H1 (cell line): Measurements from ENCODE around the gene NRXN3. TPM values are rescaled to one million over a fixed set of nuclear protein-coding genes. Genes with fewer than 3 reads are reported as not detected.

Experiments used
- CTCF ChIA-PET: fragments of 300-600 bp; sonication (Branson Sonifier 250); formaldehyde crosslinking; loops from one replicate; lab custom pipeline; 2021; ENCODE audit not compliant: partially characterized antibody; lab: Charles Lee
- POLR2A ChIA-PET: fragments of 300-600 bp; sonication (Branson Sonifier 250); formaldehyde crosslinking; loops from one replicate; lab custom pipeline; 2021; ENCODE audit warnings: inconsistent platforms; ENCODE audit not compliant: partially characterized antibody; lab: Charles Lee
- DNase-seq, 2 experiments: peaks; one replicate each; pipeline versions ENCODE4 v3.0.0 to v3.0.0-alpha.2; 2010 to 2022; ENCODE audit warnings: low spot score in 2 of 2, low read depth in 1 of 2, mixed read lengths in 1 of 2
- FAIRE-seq: peaks from 2 replicates; lab custom pipeline; 2011; peaks lifted over from hg19 to GRCh38; lab: Jason Lieb, UNC
- H2AFZ ChIP-seq: 2 replicates; pipeline ENCODE4 v1.8.1; 2012; ENCODE audit warnings: low read length, inconsistent platforms
- H2AK5ac ChIP-seq: 2 replicates; pipeline ENCODE4 v1.6.1; 2013; ENCODE audit warnings: low read depth, low read length
- H2BK120ac ChIP-seq: replicated peaks from 2 replicates; pipeline ENCODE3; 2013; ENCODE audit warnings: low read depth, low read length, inconsistent platforms
- H2BK12ac ChIP-seq: 2 replicates; pipeline ENCODE4 v1.6.1; 2013; ENCODE audit warnings: low read depth, low read length
- H2BK15ac ChIP-seq: 2 replicates; pipeline ENCODE4 v1.6.1; 2013; ENCODE audit warnings: low read length
- H2BK20ac ChIP-seq: 2 replicates; pipeline ENCODE4 v1.6.1; 2013; ENCODE audit warnings: low read length
- H2BK5ac ChIP-seq: 2 replicates; pipeline ENCODE4 v1.6.1; 2013; ENCODE audit warnings: low read depth, low read length
- H3K14ac ChIP-seq: 2 replicates; pipeline ENCODE4 v1.6.1; 2013; ENCODE audit warnings: inconsistent platforms; ENCODE audit not compliant: insufficient read length
- H3K18ac ChIP-seq: 2 replicates; pipeline ENCODE4 v1.6.1; 2013; ENCODE audit warnings: low read length; ENCODE audit errors: extremely low read depth
- H3K23ac ChIP-seq: 2 replicates; pipeline ENCODE4 v1.6.1; 2013; ENCODE audit warnings: inconsistent platforms; ENCODE audit not compliant: insufficient read length
- H3K23me2 ChIP-seq: 2 replicates; pipeline ENCODE4 v1.6.1; 2013; ENCODE audit warnings: low read depth, low read length
- H3K27ac ChIP-seq: 2 replicates; pipeline ENCODE4 v1.6.1; 2011; ENCODE audit warnings: low read depth, low read length, inconsistent platforms
- H3K27me3 ChIP-seq, 4 experiments: replicated peaks in 1 of 4; 1 replicate in 1 of 4; 2 replicates in 3 of 4; pipeline versions ENCODE4 v1.6.1 to v1.8.1; 2011 to 2013; ENCODE audit warnings: low read length in 3 of 4, mild to moderate bottlenecking in 3 of 4, inconsistent platforms in 2 of 4, mixed read lengths in 2 of 4, moderate library complexity in 1 of 4; ENCODE audit not compliant: control insufficient read depth in 3 of 4, insufficient read depth in 3 of 4; ENCODE audit errors: extremely low read depth in 1 of 4
- H3K36me3 ChIP-seq, 4 experiments: 2 replicates each; pipeline versions ENCODE4 v1.6.1 to v1.8.1; 2011 to 2013; ENCODE audit warnings: mild to moderate bottlenecking in 4 of 4, low read length in 3 of 4, moderate library complexity in 2 of 4, control low read depth in 1 of 4, inconsistent platforms in 1 of 4; ENCODE audit not compliant: insufficient read depth in 4 of 4, control insufficient read depth in 2 of 4
- H3K4ac ChIP-seq: replicated peaks from 2 replicates; pipeline ENCODE3; 2013; ENCODE audit warnings: low read length, low read depth, mixed read lengths, inconsistent platforms; ENCODE audit not compliant: insufficient read length
- H3K4me1 ChIP-seq, 4 experiments: replicated peaks in 1 of 4; 1 replicate in 1 of 4; 2 replicates in 3 of 4; pipeline versions ENCODE4 v1.6.1 to v1.8.1; 2011 to 2013; ENCODE audit warnings: low read length in 3 of 4, inconsistent platforms in 2 of 4, mixed read lengths in 1 of 4; ENCODE audit not compliant: insufficient read depth in 4 of 4, control insufficient read depth in 3 of 4
- H3K4me2 ChIP-seq, 2 experiments: 2 replicates each; pipeline versions ENCODE4 v1.6.1 to v1.8.1; 2011 to 2013; ENCODE audit warnings: low read depth in 2 of 2, low read length in 2 of 2, control low read depth in 1 of 2, inconsistent platforms in 1 of 2, mild to moderate bottlenecking in 1 of 2; ENCODE audit not compliant: insufficient read depth in 1 of 2
- H3K4me3 ChIP-seq, 4 experiments: fragments of 200-600, 300-600 bp in 1 of 4; sonication (generic), shearing (Covaris generic), sonication (Bioruptor Twin) in 1 of 4; 2 replicates each; pipeline versions ENCODE4 v1.5.1 to v1.8.1; 2011 to 2016; ENCODE audit warnings: low read length in 4 of 4, low read depth in 3 of 4, control low read depth in 2 of 4, inconsistent platforms in 2 of 4, mild to moderate bottlenecking in 2 of 4, mixed read lengths in 1 of 4, moderate library complexity in 1 of 4; ENCODE audit not compliant: insufficient read depth in 2 of 4; ENCODE audit errors: extremely low read depth in 1 of 4
- H3K56ac ChIP-seq: replicated peaks from 2 replicates; pipeline ENCODE3; 2013; ENCODE audit warnings: low read depth, mild to moderate bottlenecking, mixed read lengths, low read length, inconsistent platforms; ENCODE audit not compliant: insufficient read length
- H3K79me1 ChIP-seq: 2 replicates; pipeline ENCODE4 v1.6.1; 2013; ENCODE audit warnings: low read depth, low read length, control low read depth
- H3K79me2 ChIP-seq, 2 experiments: 2 replicates each; pipeline versions ENCODE4 v1.6.1 to v1.8.1; 2012 to 2013; ENCODE audit warnings: low read length in 2 of 2, mild to moderate bottlenecking in 2 of 2, inconsistent platforms in 1 of 2; ENCODE audit not compliant: insufficient read depth in 2 of 2, control insufficient read depth in 1 of 2
- H3K9ac ChIP-seq, 4 experiments: replicated peaks in 1 of 4; 1 replicate in 1 of 4; 2 replicates in 3 of 4; pipeline versions ENCODE4 v1.6.1 to v1.8.1; 2011 to 2013; ENCODE audit warnings: low read depth in 3 of 4, low read length in 3 of 4, control low read depth in 2 of 4, mild to moderate bottlenecking in 2 of 4, moderate library complexity in 2 of 4, inconsistent platforms in 1 of 4; ENCODE audit errors: extremely low read depth in 1 of 4
- H3K9me3 ChIP-seq, 2 experiments: 2 replicates each; pipeline versions ENCODE4 v1.6.1 to v1.8.1; 2012 to 2013; ENCODE audit warnings: mild to moderate bottlenecking in 2 of 2, moderate library complexity in 2 of 2, control low read depth in 1 of 2, inconsistent platforms in 1 of 2, low read depth in 1 of 2, low read length in 1 of 2, mixed read lengths in 1 of 2; ENCODE audit not compliant: insufficient read depth in 2 of 2
- H4K20me1 ChIP-seq, 2 experiments: replicated peaks in 1 of 2; 2 replicates each; pipeline versions ENCODE3 to v1.8.1; 2011 to 2013; ENCODE audit warnings: inconsistent platforms in 2 of 2, low read length in 2 of 2, mild to moderate bottlenecking in 1 of 2; ENCODE audit not compliant: insufficient read depth in 2 of 2, control insufficient read depth in 1 of 2
- H4K5ac ChIP-seq: 2 replicates; pipeline ENCODE4 v1.6.1; 2013; ENCODE audit warnings: low read length, low read depth, mixed read lengths, inconsistent platforms; ENCODE audit not compliant: insufficient read length
- H4K8ac ChIP-seq: 2 replicates; pipeline ENCODE4 v1.8.0; 2013; ENCODE audit warnings: mild to moderate bottlenecking, moderate library complexity, low read length, inconsistent platforms; ENCODE audit not compliant: insufficient read depth; ENCODE audit errors: extremely low read depth
- H4K91ac ChIP-seq: replicated peaks from 2 replicates; pipeline ENCODE3; 2013; ENCODE audit warnings: low read length, mixed read lengths, inconsistent platforms; ENCODE audit not compliant: insufficient read length
- BCL11A ChIP-seq, 2 experiments: IDR thresholded peaks; one replicate each; pipeline ENCODE4 v1.6.1; 2011; ENCODE audit warnings: low read depth in 2 of 2, low read length in 2 of 2, mild to moderate bottlenecking in 2 of 2
- EGR1 ChIP-seq: IDR thresholded peaks from 2 replicates; pipeline ENCODE4 v1.6.1; 2011; ENCODE audit warnings: low read depth, low read length, borderline replicate concordance
- EP300 ChIP-seq, 2 experiments: IDR thresholded peaks; 1 replicate in 1 of 2; 2 replicates in 1 of 2; pipeline ENCODE4 v1.6.1; 2011 to 2012; ENCODE audit warnings: low read depth in 2 of 2, low read length in 2 of 2, mild to moderate bottlenecking in 2 of 2, borderline replicate concordance in 1 of 2, inconsistent platforms in 1 of 2, moderate library complexity in 1 of 2
- GABPA ChIP-seq: IDR thresholded peaks from 2 replicates; pipeline ENCODE4 v1.6.1; 2011; ENCODE audit warnings: mild to moderate bottlenecking, low read length, moderate library complexity, borderline replicate concordance; ENCODE audit not compliant: insufficient read depth
- JUN ChIP-seq: IDR thresholded peaks from 2 replicates; pipeline ENCODE4 v1.6.1; 2011; ENCODE audit warnings: low read depth, mild to moderate bottlenecking, improper control_type of control experiment, low read length
- NRF1 ChIP-seq: IDR thresholded peaks from 2 replicates; pipeline ENCODE4 v1.6.1; 2011; ENCODE audit warnings: mild to moderate bottlenecking, low read depth, low read length, improper control_type of control experiment
- PHF8 ChIP-seq: fragments of 200-600 bp; sonication (generic); conservative IDR thresholded peaks from 2 replicates; pipeline ENCODE4 v1.7.1; 2012; ENCODE audit warnings: low read depth, mild to moderate bottlenecking, inconsistent platforms, low read length, moderate library complexity
- POLR2AphosphoS5 ChIP-seq: IDR thresholded peaks from 2 replicates; pipeline ENCODE4 v1.6.1; 2011; ENCODE audit warnings: low read depth, low read length
- POU5F1 ChIP-seq: IDR thresholded peaks from 2 replicates; pipeline ENCODE4 v1.6.1; 2011; ENCODE audit warnings: low read depth, mild to moderate bottlenecking, low read length, moderate library complexity
- RFX5 ChIP-seq: IDR thresholded peaks from 2 replicates; pipeline ENCODE4 v1.6.1; 2011; ENCODE audit warnings: low read depth, low read length, improper control_type of control experiment, borderline replicate concordance
- SIN3A ChIP-seq, 2 experiments: IDR thresholded peaks in 1 of 2; conservative IDR thresholded peaks in 1 of 2; 2 replicates each; pipeline ENCODE4 v1.6.1; 2011 to 2012; ENCODE audit warnings: low read length in 2 of 2, improper control_type of control experiment in 1 of 2, low read depth in 1 of 2, mild to moderate bottlenecking in 1 of 2
- SP4 ChIP-seq: IDR thresholded peaks from 2 replicates; pipeline ENCODE4 v1.6.1; 2012; ENCODE audit warnings: low read length, inconsistent platforms
- WGBS, 2 experiments: shearing (Covaris generic) in 1 of 2; methylation state at CpG; one replicate each; pipeline versions ENCODE4 v1.1.6 to v1.1.7; 2013 to 2015; ENCODE audit warnings: low lambda C conversion rate in 2 of 2, mixed read lengths in 2 of 2, inconsistent platforms in 1 of 2, low coverage in 1 of 2, missing lambda C conversion rate in 1 of 2; ENCODE audit not compliant: insufficient replicate concordance in 2 of 2, insufficient coverage in 1 of 2, insufficient read length in 1 of 2; ENCODE audit errors: extremely low coverage in 1 of 2, missing lambda C conversion rate in 1 of 2; 5-methylcytosine and 5-hydroxymethylcytosine counted together
- polyA plus RNA-seq, 7 experiments: library from polyadenylated mRNA; depleted of rRNA in 3 of 7; stranded (reverse) in 5 of 7; unstranded in 2 of 7; fragments of >200 nt in 5 of 7; fragments of 200-250 nt in 2 of 7; gene quantifications; 1 replicate in 5 of 7; 2 replicates in 1 of 7; 4 replicates in 1 of 7; pipeline versions ENCODE4 v1.2.1 to v1.2.3, GENCODE V29; 2011 to 2013; ENCODE audit warnings: missing spikeins in 2 of 7, mixed read lengths in 2 of 7
- total RNA-seq: library from RNA; stranded (reverse); fragmentation: NEBNext Ultra II Directional; extraction: Animal tissue kit (Norgen Biotek cat#: 25700); gene quantifications from 2 replicates; pipeline ENCODE4 v1.2.1, GENCODE V29; 2021

NRXN3 gene
- total and polyA plus RNA-seq, 2 of the 8 experiments (the other 6 are each of a cell fraction or from before 2014, with no cell fraction given), result 2.6 to 4.1 TPM

- Histone ChIP-seq H3K36me3 (no peaks in the 10 kb centered on the region; a peak in 1 of 8 replicates), H3K18ac (no peak overlapping the region), H2BK15ac (no peak overlapping the region), H4K91ac (no peak overlapping the region), H3K9ac (no peak overlapping the region), H3K56ac (no peak overlapping the region), H3K27ac (no peak overlapping the region), H3K23ac (no peak overlapping the region), H3K9me3 (no peaks in the 10 kb centered on the region), H3K4ac (no peak overlapping the region), H3K79me2 (no peaks in the 10 kb centered on the region), H2BK5ac (no peak overlapping the region), H3K23me2 (no peaks in the 10 kb centered on the region), H3K4me2 (no peak overlapping the region), H2BK12ac (no peak overlapping the region), H2BK120ac (no peak overlapping the region), H3K27me3 (peaks cover 0 to 1% (median 0%) of the 10 kb centered on the region in 4 experiments; a peak in 1 of 7 replicates), H4K5ac (no peak overlapping the region), H2AK5ac (no peak overlapping the region), H2AFZ (no peak overlapping the region), H3K4me1 (no peaks in the 10 kb centered on the region; a peak in 1 of 7 replicates), H2BK20ac (no peak overlapping the region), H4K20me1 (no peaks in the 10 kb centered on the region), H3K14ac (no peak overlapping the region), H3K4me3 (no peak overlapping the region), H4K8ac (no peak overlapping the region), H3K79me1 (no peaks in the 10 kb centered on the region)
- no peak for DNase-seq
- POLR2A ChIA-PET, result no interaction called here
- FAIRE-seq, result no peak
- TF ChIP-seq PHF8 (no peak), EP300 (IDR thresholded peaks at IDR 0.05; ENCODE audit: borderline replicate concordance in 1 of 2, low read depth in 2 of 2, low read length in 2 of 2) (no peak), POU5F1 (no peak), GABPA (no peak), NRF1 (no peak), POLR2AphosphoS5 (no peak), RFX5 (no peak), EGR1 (no peak), BCL11A (IDR thresholded peaks at IDR 0.05; ENCODE audit: low read depth in 2 of 2, low read length in 2 of 2) (no peak), SIN3A (conservative IDR thresholded peaks at IDR 0.05 in 1 of 2, IDR thresholded peaks at IDR 0.05 in 1 of 2; ENCODE audit: low read depth in 1 of 2, low read length in 2 of 2) (no peak), JUN (no peak), SP4 (no peak)
- 93% methylated on average over 3 of the region's 3 CpGs; no CpG with 5 or more reads in 1 of the 2 experiments for WGBS, 2 experiments
- CTCF ChIA-PET, result no interaction called here
These were observed 1616.3 kb downstream of the NRXN3 start for GRCh38 chr14:79786522-79786921.
